ENCODE measurements around the gene KRTAP5-2.
A peak's percentile ranks its signal among the peaks of the same experiment; 100 is the strongest.

GRCh38 chr11:1566381-1567051, 31.6 kb downstream of the KRTAP5-2 start:
- TF ChIP-seq EP300 (IDR thresholded peaks at IDR 0.05) (peak in 1 of 2 donors; percentile 15), CTCF (IDR thresholded peaks at IDR 0.05) (no peak)
